COLO829 (cell line): ENCODE results near the gene TCEANC2.
A peak's percentile ranks its signal among the peaks of the same experiment; 100 is the strongest.

Source experiments
- DNase-seq: peaks from one replicate; pipeline ENCODE4 v3.0.0; 2012; ENCODE audit warnings: low spot score

The TCEANC2 gene

DNA sequence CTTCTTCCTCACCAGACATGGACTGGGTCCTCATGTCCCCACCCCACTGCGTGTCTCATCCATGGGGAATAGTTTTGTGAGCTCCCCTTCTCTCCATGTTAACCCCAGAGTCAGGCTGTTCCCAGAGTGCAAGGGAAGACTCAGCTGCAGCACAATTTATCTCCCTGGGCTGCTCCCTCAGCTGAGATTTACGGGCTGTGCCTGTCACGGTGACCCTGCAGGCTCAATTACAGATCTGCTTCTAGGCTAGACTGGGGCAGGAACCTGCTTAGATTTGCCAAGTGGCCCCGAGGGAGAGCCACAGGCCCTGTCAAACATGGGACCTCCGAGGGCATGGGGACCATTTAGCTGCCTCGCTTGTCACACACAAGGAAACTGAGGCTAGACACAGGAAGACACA lies 61.5 kb downstream of the TCEANC2 start:
- DNase-seq = no peak

DNA sequence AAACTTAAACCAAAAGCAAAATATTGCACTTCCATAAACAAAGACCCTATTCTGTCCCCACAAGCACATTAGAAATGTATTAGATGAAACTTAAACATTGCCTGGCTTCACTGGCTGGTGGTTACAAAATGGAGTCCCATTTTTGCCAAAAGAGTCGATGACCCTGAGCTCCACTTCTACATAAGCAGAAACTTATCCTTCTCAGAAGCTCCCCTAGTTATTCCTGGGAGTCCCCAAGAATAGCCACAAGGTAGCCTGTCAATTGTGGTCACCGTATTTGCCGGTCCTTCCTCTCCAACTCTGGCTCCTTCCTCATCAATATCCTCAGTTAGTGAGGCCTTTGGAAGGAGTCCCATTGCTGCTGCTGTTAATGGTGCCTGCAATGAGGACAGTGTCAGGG lies 62.1 kb downstream of the TCEANC2 start:
- no peak for DNase-seq

DNA sequence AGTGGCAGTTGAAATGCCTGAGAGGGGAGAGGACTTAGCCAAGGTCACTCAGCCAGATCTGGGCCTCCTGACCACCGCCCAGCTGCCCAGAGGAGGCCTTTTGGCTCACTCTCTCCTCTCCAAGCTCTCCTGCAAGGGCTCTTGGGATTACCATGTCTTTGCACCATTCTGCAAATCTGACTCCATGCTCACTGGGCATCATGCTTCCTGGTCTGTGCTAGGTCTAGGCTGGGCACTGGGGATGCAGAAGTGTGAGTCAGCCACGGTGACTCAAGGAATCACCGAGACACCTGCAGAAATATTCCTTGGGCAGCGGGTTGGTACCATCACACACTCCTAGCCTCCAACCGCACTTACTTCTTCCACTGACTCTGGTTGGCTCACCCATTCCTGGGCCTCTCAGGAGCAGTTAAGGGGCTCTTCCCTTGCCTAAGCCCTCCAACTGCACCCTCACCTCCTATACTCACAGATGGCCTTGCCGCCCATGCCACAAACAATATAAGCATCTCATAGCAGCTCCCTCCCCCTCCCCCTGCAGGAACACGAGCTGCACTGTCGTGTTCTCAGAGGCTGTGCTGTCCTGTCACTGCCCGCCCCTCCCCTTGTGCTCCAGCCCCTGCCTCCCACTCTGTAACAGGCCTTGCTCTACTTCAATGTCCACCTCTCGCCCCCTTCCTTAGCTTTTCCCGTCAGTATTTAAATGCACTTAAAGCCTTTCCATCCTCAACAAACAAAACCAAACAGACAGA lies 64.6 kb downstream of the TCEANC2 start:
- no peak for DNase-seq

DNA sequence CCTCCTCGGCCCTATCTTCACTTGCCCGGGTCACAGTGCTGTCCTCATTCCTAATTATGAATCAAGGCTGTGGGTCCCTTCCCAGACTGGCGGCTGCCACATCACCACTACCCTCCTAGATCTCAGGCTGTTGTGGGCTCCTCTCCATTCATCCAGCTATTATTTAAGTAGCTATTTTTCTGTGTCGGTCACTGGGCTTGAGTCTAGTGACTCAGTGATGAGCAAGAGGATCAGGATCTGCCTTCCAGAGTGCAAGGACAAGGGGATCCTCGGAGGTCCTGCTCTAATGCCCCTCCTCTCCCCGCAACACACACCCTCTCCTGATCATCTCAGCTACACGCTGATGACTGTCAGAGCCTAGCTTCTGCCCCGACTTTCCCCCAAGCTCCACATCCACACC lies 65.3 kb downstream of the TCEANC2 start:
- no peak for DNase-seq

DNA sequence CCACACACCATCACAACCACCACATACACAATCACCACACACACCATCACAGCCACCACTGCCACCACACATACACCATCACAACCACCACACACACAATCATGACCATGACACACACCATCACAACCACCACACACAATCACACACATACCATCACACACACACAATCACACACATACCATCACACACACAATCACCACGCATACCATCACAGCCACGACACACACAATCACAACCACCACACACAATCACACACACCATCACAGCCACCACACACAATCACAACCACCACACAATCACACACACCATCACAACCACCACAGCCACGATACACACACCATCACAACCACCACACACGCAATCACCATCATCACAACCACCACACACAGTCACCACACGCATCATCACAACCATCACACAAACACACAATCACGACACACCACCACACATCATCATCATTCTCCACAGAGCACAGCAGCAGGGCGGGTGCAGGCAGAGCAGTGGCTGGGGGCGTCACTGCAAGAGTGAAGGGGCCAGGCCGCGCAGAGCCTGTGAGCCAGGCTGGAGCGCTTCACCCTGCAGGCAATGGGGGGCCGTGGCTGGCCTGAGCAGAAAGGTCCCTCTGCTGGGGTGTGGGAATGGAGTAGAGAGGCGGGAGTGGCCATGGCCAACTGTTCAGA lies 66.8 kb downstream of the TCEANC2 start:
- no peak for DNase-seq

DNA sequence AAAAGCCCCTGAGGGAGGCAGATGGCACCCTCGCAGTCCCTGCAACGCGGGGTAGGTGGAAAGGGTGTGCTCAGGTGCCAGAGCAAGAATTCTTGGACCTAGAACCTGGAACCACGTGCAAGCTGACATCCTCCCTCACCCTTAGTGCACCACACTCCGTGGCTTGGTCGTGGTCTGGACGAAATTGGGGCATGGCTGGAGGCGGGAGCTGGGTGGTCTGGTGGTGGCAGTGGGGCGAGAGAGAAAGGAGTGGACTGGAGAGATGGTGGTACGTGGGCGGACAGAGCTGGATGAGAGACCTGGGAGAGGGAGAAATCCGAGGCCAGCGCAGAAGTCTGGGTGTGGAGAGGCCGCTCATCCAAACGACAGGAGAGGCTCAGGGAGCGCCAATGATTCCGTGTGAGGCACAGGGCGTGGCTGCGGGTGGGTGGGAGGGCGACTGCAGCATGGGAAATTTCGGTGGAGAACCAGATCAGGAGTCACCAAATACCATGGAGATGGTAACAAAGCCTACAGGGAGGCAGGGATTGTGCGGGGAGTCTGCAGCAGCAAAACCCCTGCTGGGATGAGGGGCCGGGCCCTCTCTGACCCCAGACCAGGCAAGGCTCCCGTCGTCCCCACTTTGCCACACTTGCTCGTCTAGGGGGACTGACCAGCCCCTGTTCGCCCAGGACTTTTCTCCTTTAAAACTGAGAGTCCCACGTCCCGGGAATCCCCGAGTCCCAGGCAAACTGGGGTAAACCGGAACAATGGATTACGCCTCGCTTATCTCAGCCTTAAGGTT lies 67.5 kb downstream of the TCEANC2 start:
- no peak for DNase-seq

DNA sequence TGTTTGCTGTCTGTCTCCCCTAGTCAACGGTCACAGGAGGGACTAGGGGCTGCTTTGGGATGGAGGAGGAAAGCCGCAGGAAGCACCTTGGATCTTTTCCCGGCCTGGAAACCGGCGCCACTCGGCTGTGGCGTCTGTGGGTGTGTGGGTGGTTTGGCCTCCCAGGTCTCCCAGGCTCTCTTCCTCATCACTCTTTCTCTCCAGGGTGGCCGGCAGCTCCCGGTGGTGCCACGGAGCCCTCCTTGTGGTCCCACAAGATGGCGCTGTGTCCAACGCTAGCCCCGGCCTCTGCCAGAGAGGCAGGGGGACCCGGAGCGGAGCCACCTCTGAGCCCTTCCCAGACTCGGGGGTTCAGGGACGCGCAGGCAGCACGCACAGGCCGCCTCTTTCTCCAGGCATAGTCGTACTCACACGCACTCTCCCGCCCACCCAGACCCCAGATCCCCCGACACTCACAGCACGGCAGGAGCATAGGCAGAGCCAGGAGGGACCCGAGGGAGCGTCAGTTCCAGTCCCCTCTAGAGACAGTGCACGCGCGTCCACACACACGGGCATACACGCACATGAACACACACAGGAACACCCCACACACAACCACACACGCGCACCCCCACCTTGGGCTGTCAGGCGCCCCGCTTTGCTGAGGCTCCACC lies 68.2 kb downstream of the TCEANC2 start:
- DNase-seq = peak; percentile 57

DNA sequence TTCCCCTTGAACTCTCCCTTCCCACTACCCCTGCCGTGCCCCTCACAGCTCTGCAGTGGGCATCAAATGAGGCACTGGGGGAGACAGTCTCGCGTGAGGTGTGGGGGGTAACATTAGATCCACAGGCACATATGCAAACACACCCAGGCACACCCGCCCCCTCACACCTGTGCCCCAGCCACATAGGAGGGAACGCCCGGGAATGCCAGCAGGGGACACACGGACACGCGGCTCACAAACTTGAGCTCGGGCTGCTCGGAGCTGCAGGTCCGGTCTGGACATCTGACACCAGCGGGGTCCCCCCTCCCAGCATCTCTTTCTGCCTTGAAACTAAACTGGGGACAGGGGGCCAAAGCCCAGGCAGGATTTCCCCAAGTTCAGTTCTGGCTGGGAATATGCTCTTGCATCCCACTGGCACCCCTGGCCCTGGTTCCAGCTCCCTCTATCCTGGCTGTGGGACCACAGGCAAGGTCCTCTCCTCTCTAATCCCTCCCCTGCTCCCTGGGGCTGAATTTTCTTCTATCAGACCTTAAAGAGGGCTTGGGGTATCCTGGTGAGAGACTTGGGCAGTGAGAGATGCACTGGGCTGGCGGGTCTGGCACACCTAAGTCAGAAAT lies 68.8 kb downstream of the TCEANC2 start:
- no peak for DNase-seq

DNA sequence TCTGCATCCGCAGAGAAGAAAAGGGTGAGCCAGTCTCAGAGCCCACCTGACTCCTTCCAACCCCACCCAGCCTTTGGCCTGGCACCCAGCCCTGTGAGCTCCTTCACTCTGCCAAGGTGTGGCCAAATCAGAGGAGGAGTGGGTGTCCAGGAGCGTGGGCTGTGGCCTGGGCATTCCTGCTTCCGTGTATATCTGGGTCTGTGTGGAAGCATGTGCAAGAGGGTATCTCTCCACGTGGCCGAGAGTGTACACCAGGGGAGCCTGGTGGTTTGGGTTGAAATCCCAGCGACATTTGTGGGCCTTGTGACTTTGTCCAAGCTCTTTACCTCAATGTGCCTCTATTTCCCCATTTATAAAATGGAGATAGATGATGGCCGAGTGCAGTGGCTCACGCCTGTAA lies 69.6 kb downstream of the TCEANC2 start:
- no peak for DNase-seq

DNA sequence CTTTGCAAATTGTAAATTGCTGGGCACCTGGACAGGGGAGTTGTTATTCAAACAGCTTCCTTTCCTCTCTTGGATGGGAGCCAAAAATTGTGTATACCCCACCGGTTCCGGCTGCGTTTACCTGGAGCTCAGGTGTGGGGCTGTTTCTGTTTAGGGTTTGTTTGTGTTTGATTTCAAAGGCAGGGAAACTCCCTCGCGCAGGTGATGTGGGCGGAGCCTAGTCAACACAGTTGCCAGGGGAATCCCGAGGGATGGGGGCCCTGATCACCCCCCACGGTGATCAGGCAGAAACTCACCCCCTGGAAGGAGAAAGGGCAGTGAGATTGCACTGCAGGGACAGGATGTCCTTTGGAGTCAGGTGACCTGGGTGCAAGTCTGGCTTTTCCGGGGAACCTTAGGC lies 71.1 kb downstream of the TCEANC2 start:
- DNase-seq = no peak

DNA sequence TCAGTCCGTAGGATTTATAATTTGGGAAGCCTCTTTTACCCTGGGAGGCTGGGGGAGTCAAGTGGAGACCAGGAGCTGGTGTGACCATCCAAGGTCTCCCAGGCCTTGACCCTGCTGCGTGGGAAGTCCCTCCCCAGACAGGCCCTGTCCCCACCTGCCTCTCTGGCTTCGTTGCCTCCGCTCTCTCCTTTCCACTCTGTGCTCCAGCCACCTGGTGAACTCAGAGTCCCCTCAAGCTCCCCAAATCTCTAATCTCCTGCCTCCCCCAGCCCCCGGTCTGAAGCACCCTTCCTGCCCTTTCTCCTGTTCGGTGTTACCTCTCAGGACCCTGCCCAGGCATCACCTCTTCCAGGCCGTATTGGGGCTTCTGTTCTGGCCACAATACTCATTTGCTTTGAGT lies 71.5 kb downstream of the TCEANC2 start:
- no peak for DNase-seq

DNA sequence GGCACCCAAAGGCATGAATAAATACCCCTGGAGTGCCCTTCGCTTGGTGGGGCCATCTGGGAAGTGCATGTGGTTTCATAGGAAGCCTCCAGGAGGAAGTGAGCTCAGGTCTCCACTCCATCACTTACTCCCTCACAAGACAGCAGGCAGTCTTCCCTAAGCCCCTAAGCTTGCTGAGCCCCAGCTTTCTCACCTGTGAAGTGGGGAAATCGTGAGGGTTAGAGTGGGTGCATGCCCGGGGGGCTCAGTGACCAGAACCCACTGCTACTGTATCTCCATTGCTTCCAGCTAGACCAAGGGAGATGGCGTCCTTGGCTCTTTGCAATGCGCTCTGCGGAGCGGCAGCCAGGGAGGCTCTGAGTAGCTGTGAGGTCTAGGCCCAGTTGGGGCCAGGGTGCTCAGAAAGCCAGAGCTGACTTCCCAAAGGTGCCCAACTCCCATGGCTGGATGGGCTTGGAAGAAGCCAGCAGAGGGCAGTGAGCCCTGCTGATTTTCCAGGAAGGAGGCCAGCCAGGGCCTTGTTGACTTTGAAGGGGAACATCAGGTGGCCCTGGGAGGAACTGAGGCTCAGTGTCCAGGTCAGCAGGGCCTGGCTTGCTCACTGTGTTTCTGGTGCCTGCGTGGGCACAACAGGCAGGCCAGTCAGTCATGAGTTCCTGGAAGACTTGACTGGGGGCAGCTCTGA lies 72.1 kb downstream of the TCEANC2 start:
- no peak for DNase-seq

DNA sequence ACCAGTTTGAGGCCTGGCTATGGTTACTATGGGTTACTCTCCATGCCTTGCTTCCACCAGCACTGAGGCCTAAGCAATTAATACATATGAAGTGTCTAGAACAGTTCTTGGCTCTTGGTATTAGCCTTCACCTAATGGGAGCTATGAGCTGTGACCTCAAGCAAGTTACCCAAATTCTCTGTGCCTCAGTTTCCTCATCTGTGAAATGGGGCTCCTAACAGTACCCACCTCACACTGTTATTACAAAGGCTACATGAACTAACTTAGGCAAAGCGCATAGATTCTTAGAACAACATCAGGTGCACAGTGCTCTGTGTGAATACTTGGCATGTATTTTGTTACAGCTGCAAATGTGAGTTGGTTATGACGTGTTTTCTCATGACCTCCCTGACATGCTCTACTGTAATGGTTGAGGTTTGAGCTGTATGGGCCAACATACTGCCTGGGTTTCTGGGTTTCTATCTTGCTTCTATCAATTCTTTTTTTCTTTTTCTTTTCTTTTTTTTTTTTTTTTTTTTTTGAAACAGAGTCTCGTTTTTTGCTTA lies 72.9 kb downstream of the TCEANC2 start:
- no peak for DNase-seq

DNA sequence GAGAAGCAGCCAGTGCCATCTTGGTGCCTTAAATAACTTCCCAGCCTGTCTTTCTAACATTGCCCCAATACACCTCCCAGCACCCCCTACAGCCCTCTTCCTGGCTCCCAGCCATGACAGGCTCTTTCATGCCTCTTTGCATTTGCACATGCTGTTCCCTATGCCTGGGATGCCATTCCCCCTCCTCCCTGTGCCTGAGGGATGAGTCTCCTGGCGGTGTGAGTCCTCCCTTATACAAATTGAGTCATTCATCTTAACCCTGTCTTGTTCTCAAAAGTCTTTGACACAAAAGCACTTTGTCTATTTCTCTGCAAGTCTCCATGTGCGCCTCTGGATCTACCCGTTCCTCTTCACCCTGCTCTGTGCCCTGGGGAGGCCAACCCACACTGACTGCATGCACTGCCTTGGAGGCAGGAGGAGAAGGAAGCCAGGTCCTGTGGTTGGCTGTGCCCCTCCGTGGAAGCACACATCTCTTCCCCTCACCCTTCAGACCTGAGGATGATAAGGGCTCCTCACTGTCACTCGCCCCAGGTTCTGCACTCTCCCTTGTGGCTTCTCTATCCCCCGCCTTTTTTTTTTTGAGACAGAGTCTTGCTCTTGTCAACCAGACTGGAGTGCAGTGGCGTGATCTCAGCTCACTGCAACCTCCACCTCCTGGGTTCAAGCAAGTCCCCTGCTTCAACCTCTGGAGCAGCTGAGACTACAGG lies 74.3 kb downstream of the TCEANC2 start:
- DNase-seq = no peak

DNA sequence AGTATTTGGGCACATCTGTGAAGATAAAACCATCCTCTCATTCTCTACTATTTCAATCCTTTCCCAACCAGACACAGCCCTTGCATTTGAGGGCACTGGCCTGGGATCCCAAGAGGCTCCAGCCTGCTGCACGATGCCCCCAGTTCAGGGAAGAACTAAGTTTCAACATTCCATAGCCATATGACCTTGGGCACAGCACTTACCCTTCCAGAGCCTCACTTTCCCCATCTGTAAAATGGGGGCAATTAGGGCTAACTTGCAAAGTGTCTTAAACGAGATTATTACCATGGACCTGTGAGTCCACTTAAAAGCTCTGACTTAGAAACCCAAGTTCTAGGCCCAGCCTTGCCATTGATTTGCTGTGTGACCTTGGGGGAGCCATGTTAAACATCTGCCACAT lies 76.5 kb downstream of the TCEANC2 start:
- DNase-seq = no peak

DNA sequence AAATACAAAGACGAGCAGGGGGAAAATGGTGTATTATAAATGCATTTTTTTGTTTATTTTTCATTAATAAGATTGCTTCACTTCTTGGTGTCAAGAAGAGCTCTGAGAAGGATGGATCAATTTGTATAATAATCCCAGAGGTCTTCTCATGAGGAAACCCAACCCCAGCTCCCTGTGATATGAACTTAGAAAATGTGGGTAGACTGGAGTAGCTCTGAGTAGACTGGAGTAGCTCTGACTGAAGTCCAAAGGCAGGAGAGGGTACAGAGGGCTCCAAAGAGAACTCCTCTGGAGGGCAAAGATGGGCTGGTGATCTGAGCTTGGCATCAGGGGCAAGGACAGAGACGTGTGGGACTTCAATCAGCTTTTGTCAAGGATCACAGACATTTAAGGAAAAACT lies 78.0 kb downstream of the TCEANC2 start:
- no peak for DNase-seq

DNA sequence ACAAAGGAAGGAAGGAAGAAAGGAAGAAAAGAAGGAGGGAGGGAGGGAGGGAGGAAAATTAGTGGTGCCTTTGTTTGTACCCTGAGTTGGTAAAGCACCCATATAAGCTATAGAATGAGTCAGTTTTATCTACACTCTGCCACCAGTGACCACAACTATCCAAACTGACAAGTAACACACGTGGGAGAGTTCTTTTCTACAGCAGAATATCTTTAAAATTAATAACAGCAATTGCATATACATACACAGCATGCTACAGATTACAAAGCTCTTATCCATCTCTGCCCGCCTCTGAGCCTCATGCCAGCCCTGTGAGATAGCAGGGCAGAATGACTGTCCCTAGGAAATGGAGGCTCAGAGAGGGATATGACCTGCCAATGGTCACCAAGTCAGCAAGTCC lies 79.1 kb downstream of the TCEANC2 start:
- no peak for DNase-seq

DNA sequence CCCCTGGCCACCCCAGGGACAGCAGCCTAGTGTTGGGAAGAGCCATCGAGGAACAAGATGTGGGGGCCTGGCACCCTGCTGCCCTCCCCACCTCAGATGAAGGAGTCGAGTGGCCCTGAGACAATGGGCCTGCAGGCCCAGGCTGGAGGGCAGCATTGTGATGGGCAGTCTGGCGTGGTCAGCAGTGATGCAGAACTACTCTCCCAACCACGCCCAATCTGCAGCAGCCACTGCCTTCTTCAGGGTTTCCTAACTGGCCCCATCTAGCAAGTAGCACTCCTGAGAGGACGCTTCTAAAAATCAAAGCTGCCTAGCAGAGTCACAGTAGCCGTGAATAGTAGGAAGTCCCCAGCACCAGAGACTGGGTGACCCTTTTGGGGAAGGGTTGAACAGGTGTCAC lies 80.9 kb downstream of the TCEANC2 start:
- no peak for DNase-seq

DNA sequence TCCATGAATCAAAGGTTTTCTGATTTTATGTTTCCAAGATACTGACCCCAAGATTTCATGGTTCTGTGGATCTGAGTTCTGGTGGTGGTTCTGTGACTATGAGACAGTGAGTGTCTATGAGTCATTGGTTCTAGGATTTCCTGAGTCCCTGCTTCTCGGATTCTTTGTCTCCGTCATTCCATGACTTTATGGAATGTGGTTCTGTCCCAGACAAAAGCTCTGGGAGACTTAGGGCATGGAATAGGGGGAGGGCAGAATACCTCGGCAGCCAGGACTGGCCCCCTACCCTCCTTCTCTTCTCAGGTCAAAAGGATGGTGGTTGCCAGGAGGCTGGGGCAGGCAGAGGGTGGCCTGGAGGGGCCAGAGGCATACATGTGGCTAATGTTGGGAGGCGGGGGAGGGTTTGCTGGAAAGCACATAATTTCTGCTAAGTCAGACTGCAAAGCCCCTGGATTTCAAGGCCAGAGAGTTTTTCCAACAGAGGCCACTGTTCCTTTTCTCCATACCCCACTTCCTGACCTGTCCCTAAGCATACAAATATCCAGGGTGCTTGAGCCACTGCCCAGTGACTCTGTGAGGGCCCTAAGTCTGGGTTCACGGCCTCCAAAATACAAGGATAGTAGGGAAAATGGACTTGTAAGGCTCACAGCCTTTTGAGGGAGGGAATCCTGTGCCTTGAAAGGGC lies 82.2 kb downstream of the TCEANC2 start:
- no peak for DNase-seq

DNA sequence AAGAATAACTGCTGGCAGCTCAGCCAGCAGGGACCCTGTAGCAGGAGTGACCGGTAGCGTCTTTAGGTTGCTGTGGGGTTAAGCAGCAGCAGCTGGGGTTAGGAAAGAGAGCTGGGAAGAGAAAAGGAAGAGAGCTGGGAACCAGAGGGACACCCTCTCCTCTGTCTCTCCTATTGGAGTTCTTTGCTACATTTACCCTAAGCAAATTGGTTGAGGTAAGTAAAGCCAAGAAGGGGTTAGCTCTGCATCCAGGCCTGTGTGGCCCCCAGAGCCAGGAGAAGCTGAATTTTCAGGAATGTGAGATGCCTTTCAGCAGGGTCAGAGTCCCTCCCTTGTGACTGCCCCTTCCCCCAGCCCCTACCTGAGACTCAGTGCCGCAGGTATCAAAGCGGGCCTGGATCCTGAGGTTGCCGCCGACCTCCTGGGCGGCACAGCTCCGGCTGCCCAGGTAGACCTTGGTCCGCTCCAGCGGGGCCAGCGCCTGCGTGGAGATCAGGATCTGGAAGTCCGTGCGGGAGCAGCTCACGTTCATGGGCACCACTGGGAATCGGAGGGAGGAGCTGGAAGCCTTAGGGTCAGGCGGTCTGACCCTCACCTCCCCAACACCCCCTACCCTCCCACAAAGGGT lies 83.0 kb downstream of the TCEANC2 start:
- no peak for DNase-seq
